Activated T-cell treated with anti-CD3 and anti-CD28 coated beads, Interleukin-2, amount 50 U/mL, for 4 hours (primary cell): ENCODE data around the gene RPP40. TPM values are rescaled to one million over a fixed set of nuclear protein-coding genes. Genes with fewer than 3 reads are reported as not detected.

Experiments used
- ATAC-seq, 2 donors: fragments of 200-7000 bp; cut with Tn5 transposase; one replicate each; pipeline ENCODE4 v1.10.0; 2021
- DNase-seq: peaks from one replicate; pipeline ENCODE4 v3.0.0-alpha.2; 2020
- H3K27me3 Mint-ChIP-seq: one replicate; pipeline ENCODE4 v1.8.0; 2021; ENCODE audit warnings: low read depth, mixed read lengths
- H3K36me3 Mint-ChIP-seq: one replicate; pipeline ENCODE4 v1.8.0; 2022; ENCODE audit warnings: mixed read lengths; ENCODE audit not compliant: insufficient read depth
- H3K4me1 Mint-ChIP-seq: one replicate; pipeline ENCODE4 v1.8.0; 2021; ENCODE audit warnings: low read depth, mixed read lengths
- H3K4me3 Mint-ChIP-seq: one replicate; pipeline ENCODE4 v1.8.0; 2021; ENCODE audit warnings: mild to moderate bottlenecking, moderate library complexity, mixed read lengths
- H3K9me3 Mint-ChIP-seq: one replicate; pipeline ENCODE4 v1.8.0; 2021; ENCODE audit warnings: mixed read lengths
- total RNA-seq, 3 donors: library from RNA; stranded (reverse); gene quantifications; one replicate each; pipeline ENCODE4 v1.2.1, GENCODE V29; 2021

The RPP40 gene
- total RNA-seq, 3 donors from 2014 or later: 27.2 to 29.7 (median 28.5) TPM

DNA sequence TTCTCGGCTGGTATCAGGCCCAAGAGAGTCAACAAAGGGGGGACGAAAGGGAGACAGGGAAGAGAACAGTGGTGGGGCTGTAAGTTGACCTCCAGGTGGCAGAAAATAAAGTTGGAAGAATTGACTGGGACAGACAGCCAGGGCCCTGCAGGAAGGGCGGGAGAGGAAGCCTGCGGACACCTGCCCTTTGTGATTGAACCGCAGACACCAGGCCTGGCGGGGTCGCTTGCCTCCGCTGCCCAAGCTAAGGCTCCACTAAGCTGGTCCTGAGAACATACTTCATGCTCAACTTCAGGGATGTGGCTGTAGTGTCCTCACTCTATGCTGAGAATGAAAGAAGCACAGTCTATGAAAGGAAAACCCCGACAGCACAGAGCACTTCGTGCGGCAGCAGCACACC is 53.8 kb downstream of the RPP40 start:
- Mint-ChIP-seq H3K4me3 (no peak overlapping the region), H3K9me3 (no peaks in the 10 kb centered on the region), H3K4me1 (no peaks in the 10 kb centered on the region), H3K36me3 (peaks cover 38% of the 10 kb centered on the region), H3K27me3 (no peaks in the 10 kb centered on the region)
- no peak for ATAC-seq
- DNase-seq: no peak

DNA sequence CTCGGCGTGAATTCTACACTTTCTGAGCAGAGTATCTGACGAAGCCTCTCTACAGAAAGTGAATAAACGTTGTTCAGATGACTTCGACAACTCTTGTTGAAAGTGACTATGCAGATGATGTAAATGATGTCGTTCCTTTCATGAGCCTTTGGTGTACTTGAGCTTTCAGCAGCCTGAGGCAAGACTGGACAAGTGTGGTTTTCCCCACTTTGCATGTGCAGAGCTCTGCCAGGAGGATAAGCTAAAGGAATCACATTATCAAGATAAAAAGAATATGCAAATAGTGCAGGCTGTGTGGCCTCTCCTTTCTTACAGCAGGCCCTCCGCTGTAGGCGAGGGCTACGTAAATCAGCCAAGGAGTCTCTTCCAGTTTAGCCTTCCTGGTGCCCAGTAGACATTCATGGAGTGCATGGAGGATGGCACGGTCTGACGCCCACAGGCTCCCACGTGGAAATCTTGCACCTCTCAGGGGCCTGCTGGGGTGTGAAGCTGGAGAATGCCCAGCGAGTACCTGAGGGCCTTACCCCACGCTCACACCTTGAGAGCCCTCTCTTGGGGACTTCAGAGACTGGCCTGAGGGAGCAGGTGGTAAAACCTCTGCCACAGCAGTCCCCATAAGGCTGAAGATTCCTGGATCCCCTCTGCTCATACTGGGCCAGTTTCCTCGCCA is 54.9 kb downstream of the RPP40 start:
- Mint-ChIP-seq H3K9me3 (no peaks in the 10 kb centered on the region), H3K27me3 (no peaks in the 10 kb centered on the region), H3K36me3 (peaks cover 46% of the 10 kb centered on the region), H3K4me3 (no peak overlapping the region), H3K4me1 (peaks cover 2% of the 10 kb centered on the region)
- ATAC-seq (no peak), DNase-seq (no peak)

DNA sequence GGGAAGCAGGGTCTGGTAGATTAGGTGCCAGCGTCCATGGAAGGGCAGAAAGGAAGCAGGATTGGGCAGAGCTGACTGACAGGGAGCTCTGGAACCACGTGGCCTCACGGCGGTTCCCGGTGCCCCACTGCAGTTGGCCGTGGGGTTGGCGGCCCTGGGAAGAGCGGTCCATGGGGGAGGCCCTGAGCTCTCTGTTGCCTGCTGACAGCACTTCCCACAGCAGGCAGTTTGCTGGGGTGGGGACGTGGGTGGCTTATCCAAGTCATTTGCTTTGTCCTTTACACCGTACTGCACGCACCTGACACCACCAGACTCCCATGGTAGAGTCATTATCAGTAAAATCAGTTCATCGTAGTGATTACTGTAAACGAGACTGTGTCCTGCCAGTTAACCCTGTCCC is 56.1 kb downstream of the RPP40 start:
- Mint-ChIP-seq H3K36me3 (peaks cover 45% of the 10 kb centered on the region), H3K27me3 (no peaks in the 10 kb centered on the region), H3K4me1 (peaks cover 9% of the 10 kb centered on the region), H3K4me3 (no peak overlapping the region), H3K9me3 (no peaks in the 10 kb centered on the region)
- ATAC-seq: no peak
- no peak for DNase-seq

DNA sequence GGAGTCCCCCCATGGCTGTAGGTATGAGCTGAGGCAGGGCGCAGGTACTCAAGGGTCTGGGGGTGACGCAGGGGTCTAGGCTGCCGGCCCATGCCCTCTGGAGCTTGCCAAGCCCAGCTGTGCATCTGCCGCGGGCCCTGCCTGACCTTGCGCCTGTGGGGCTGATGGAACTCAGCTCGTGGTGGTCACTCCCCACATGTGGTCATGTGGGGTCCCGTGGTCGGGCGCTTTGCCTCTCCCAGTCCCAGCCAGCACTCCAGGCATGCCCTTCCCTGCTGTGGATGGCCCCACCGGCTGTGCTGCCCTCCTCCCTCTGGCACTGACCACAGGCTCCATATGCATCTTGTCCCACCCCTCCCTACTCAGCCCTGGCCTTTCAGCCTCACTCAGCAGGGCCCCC is 57.3 kb downstream of the RPP40 start:
- Mint-ChIP-seq H3K4me3 (no peak overlapping the region), H3K9me3 (no peaks in the 10 kb centered on the region), H3K4me1 (peaks cover 21% of the 10 kb centered on the region), H3K36me3 (peaks cover 44% of the 10 kb centered on the region), H3K27me3 (no peaks in the 10 kb centered on the region)
- no peak for ATAC-seq
- no peak for DNase-seq

Other genes with a start within 250 kb of the RPP40 start
- 10 to 100 TPM; 19.1 to 22.3 (median 21.4) TPM for gene CDYL, start 227.6 kb downstream of the RPP40 start, total RNA-seq
- not detected for gene PPP1R3G, start 81.3 kb upstream of the RPP40 start, total RNA-seq